Mucosa of stomach (tissue), 1 donor: ENCODE results near the gene NLGN1.

Experiments
- H3K27me3 ChIP-seq: one replicate; pipeline ENCODE4 v1.7.0; 2013; ENCODE audit warnings: mild to moderate bottlenecking, low read length; ENCODE audit not compliant: control insufficient read depth, insufficient read depth
- H3K36me3 ChIP-seq: one replicate; pipeline ENCODE4 v1.7.0; 2013; ENCODE audit warnings: low read length; ENCODE audit not compliant: control insufficient read depth, insufficient read depth
- H3K4me1 ChIP-seq: one replicate; pipeline ENCODE4 v1.7.0; 2013; ENCODE audit warnings: mild to moderate bottlenecking, low read length; ENCODE audit not compliant: control insufficient read depth, insufficient read depth
- H3K4me3 ChIP-seq: one replicate; pipeline ENCODE4 v1.7.0; 2013; ENCODE audit warnings: low read length
- H3K9ac ChIP-seq: one replicate; pipeline ENCODE4 v1.7.0; 2013; ENCODE audit warnings: mild to moderate bottlenecking, low read length, moderate library complexity
- H3K9me3 ChIP-seq: one replicate; pipeline ENCODE4 v1.7.0; 2013; ENCODE audit warnings: mild to moderate bottlenecking, low read length, moderate library complexity; ENCODE audit not compliant: control insufficient read depth
- donor health status: Pancreatic carcinoma.

The NLGN1 gene

DNA sequence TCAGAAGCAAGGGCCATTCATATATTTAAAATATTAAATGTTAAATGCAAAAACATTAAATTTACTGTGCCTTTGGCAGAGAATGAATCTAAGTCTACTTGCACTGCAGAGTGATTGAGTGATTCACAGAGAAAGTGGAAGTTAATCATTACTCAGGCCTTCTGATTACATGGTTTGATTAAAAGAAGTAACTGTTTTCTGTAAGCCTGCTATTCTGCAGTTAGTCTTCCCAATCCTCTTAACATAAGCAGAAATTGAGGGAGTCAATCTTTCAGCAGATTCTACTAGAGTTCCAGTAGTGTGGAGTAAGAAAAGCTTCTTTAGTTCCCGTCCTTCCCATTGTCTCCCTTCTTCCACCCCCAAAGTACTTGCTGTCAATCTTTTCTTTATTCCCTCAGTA, 1.5 kb downstream of the NLGN1 start:
- H3K9me3 ChIP-seq: no peaks in the 10 kb centered on the region
- H3K4me1 ChIP-seq: peaks cover 13% of the 10 kb centered on the region
- H3K36me3 ChIP-seq: no peaks in the 10 kb centered on the region
- H3K4me3 ChIP-seq: no peak overlapping the region
- H3K9ac ChIP-seq: no peak overlapping the region
- peaks cover 41% of the 10 kb centered on the region for H3K27me3 ChIP-seq

DNA sequence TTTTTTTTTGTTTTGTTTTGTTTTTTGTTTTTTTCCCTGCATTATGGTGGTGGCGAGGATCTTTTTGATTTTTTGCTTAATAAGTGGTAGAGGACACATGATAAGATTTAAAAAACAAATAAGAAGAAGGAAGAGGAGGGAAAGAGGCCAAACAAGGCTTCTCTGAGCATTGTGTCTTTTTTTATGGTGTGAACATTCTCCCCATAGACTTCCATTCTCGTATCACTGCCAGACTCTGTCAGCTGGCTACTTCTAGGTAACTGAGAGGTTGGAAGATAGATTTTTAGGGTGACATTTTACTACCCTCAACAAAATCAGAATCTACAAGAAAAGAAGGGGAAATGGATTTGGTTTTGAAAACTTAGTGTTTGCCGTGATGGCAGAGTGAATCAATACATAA, 3.8 kb downstream of the NLGN1 start:
- H3K9me3 ChIP-seq: no peaks in the 10 kb centered on the region
- H3K36me3 ChIP-seq: no peaks in the 10 kb centered on the region
- peaks cover 4% of the 10 kb centered on the region for H3K4me1 ChIP-seq
- no peak overlapping the region for H3K4me3 ChIP-seq
- no peak overlapping the region for H3K9ac ChIP-seq
- peaks cover 22% of the 10 kb centered on the region for H3K27me3 ChIP-seq

DNA sequence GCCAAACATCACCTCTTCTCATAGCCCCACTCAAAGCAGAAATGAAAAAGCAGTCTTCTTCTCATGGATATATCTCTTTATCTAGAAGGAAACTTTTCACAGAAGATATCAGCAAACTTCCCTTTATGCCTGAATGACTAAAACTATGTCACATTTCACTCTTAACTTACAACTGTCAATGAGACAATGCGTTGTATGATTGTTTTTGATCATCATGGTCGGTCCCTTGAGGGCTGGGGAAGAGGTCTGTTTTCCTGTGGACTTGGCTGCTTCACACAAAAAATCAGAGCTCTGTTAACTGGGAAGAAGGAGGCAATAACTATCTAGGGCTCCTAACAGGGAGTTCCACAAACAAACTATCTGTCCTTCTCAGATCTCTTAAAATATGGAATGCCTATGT, 5.1 kb downstream of the NLGN1 start:
- Histone ChIP-seq H3K36me3 (no peaks in the 10 kb centered on the region), H3K9me3 (no peaks in the 10 kb centered on the region), H3K4me3 (no peak overlapping the region), H3K27me3 (peaks cover 9% of the 10 kb centered on the region), H3K9ac (no peak overlapping the region), H3K4me1 (peaks cover 4% of the 10 kb centered on the region)

DNA sequence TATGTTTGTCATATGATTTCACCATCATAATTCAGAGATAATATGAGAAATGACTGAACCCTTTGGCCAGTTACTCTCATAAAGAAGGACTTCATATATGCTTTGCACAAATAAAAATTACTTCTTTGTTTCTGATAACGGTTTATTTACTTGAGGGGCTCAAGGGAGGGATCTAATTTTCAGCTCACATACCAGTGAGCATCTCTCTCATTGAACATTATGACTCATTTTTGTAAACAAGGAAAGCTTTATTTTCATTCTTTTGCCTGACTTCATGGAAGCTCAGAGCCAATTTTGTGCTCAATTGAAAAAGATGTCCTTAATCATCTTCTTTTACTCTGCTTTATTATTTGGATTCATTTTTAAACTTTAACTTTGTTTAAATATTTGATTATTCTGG, 5.8 kb downstream of the NLGN1 start:
- peaks cover 2% of the 10 kb centered on the region for H3K27me3 ChIP-seq
- H3K9me3 ChIP-seq: no peaks in the 10 kb centered on the region
- no peak overlapping the region for H3K4me3 ChIP-seq
- H3K4me1 ChIP-seq: no peaks in the 10 kb centered on the region
- H3K36me3 ChIP-seq: no peaks in the 10 kb centered on the region
- H3K9ac ChIP-seq: no peak overlapping the region

DNA sequence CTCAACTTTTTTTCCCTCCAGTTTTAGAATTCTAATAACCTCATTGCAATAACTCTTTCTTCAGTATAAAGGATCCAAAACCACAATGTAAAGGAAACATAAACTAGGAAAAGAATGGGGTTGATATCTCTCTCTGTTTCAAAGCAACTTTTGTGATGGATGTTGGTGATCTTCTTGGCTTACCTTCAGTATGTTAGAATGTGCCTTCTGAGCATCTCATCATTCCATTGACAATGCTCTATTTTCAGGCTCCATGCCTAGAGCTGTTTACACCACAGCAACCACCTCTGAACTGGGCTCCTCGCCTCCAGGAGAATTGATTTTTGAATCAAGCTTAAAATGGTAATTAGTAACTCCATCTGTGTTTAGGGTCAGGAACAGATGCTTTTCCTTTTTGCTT, 6.6 kb downstream of the NLGN1 start:
- Histone ChIP-seq H3K4me1 (no peaks in the 10 kb centered on the region), H3K27me3 (no peaks in the 10 kb centered on the region), H3K9me3 (no peaks in the 10 kb centered on the region), H3K4me3 (no peak overlapping the region), H3K36me3 (no peaks in the 10 kb centered on the region), H3K9ac (no peak overlapping the region)

DNA sequence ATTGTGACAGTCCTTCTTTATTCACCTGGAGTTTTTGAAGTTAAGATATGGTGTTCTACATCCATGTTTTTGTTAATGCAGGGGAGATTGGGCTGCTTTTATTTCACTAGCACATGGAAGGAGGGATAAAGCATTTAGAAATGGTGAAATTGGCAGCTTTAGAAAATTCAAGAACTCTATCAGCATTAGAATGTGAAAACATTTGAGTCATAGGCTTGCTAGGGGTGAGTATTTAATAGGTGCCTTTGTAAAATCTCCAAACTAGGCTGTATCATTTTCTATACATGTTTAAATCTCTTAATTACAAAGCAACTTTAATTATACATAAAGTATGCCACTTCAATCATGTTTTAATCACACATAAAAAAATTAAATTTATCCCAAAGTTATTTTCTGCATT, 12.9 kb downstream of the NLGN1 start:
- Histone ChIP-seq H3K9me3 (no peaks in the 10 kb centered on the region), H3K4me3 (no peak overlapping the region), H3K36me3 (no peaks in the 10 kb centered on the region), H3K27me3 (no peaks in the 10 kb centered on the region), H3K4me1 (no peaks in the 10 kb centered on the region), H3K9ac (no peak overlapping the region)

DNA sequence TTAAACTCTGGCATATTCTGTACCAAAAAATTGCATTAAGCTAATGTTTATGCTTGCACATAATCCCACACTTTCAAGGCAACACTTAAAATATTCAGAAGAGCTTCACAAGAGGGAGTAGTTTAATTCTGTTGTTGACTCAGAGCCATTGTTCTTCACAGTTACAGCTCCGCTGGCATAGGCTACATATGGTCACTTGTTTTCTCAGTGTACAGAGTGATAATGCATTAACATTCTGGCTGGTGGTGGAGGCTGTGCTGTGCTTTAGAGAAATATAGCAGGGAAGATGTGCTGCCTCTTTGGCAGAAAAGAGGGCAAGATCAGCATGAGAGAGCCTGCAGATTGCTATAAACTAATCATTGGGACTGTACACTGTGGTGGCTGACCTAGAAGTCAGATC, 13.3 kb downstream of the NLGN1 start:
- H3K4me1 ChIP-seq: no peaks in the 10 kb centered on the region
- H3K9me3 ChIP-seq: no peaks in the 10 kb centered on the region
- H3K4me3 ChIP-seq: no peak overlapping the region
- no peaks in the 10 kb centered on the region for H3K36me3 ChIP-seq
- no peaks in the 10 kb centered on the region for H3K27me3 ChIP-seq
- H3K9ac ChIP-seq: no peak overlapping the region

DNA sequence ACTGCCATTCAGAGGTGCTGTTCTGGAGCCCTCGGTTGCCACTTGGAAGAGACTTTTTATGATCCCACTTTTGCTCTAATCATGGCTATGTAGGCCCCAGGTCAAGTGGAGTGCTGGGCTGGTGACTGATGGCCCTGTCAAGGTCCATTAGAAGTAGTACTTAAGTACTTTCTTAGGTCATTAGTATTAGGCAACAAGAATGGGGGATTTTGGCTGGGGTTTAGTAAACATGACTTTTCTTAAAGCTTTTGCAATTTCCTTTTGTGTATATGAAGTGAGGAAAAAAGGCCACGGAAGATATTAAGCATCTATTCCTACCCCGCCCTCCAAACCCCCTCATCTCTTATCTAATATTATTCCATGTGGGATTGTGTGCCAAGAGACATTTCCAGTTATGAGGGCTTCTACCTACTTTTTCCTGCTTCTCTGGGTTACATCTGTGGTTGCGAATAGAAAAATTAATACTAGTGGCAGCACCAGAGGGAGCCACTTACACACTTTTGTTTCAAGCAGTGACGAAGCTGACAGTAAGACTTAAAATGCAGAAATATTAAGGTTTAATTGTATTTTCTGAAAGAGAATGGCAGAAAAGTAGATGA, 13.9 kb downstream of the NLGN1 start:
- H3K9me3 ChIP-seq: no peaks in the 10 kb centered on the region
- no peaks in the 10 kb centered on the region for H3K4me1 ChIP-seq
- no peaks in the 10 kb centered on the region for H3K36me3 ChIP-seq
- no peaks in the 10 kb centered on the region for H3K27me3 ChIP-seq
- no peak overlapping the region for H3K4me3 ChIP-seq
- no peak overlapping the region for H3K9ac ChIP-seq

DNA sequence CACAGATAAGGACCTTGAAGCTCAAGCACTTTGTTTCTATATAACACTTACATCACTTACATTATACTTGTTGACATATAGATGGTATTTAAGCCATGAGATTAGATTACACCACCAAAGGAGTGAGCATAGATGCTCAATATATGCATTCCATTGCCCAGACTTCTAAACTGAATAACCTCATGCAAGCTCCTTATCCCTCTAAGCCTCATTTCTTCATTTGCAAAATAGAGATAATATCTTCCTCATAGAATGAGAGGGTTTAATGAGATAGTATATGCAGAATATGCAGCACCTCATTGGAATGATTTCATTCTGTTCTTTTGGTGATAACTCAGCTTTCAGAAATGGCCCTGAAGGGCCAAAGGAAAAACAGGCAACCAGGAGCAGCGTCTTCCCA, 18.5 kb downstream of the NLGN1 start:
- Histone ChIP-seq H3K9me3 (no peaks in the 10 kb centered on the region), H3K4me3 (no peak overlapping the region), H3K36me3 (no peaks in the 10 kb centered on the region), H3K9ac (no peak overlapping the region), H3K4me1 (no peaks in the 10 kb centered on the region), H3K27me3 (no peaks in the 10 kb centered on the region)

DNA sequence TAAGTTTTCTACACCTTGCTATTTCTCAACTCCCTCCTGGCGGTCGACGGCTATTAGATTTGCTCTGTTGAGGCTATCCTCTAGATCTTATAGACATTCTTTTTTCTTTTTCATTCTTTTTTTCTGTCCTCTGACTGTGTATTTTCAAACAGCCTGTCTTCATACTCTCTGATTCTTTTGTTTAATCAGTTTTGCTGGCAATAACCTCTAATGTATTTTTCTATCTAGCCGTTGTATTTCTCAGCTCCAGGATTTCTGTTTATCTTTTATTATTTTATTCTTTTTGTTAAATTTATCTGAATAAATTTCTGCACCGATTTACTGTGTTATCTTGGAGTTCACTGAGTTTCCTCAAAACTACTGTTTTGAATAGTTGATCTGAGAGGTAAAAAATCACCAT, 31.5 kb downstream of the NLGN1 start:
- Histone ChIP-seq H3K4me1 (no peaks in the 10 kb centered on the region), H3K4me3 (no peak overlapping the region), H3K9ac (no peak overlapping the region), H3K9me3 (no peaks in the 10 kb centered on the region), H3K36me3 (no peaks in the 10 kb centered on the region), H3K27me3 (no peaks in the 10 kb centered on the region)

DNA sequence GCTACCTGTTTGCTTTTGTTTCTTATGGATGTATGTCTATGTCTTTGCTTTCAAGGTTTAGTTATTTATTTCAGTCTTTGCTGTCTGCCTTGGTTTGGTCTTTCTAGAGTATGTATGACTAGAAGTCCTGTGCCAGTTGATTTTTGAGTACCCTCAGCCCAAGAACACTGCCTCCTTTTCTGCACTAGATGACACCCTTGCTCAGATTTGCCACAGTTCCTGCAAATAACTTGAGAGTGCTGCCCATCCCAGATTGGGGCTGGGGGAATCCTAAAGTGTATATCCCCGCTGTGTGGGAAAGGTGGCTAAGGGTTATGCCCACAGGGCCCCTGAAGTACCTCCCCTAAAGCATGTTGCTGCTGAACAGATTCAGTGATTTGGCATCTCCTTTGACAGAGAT, 32.0 kb downstream of the NLGN1 start:
- no peaks in the 10 kb centered on the region for H3K4me1 ChIP-seq
- no peaks in the 10 kb centered on the region for H3K9me3 ChIP-seq
- no peaks in the 10 kb centered on the region for H3K36me3 ChIP-seq
- no peaks in the 10 kb centered on the region for H3K27me3 ChIP-seq
- no peak overlapping the region for H3K4me3 ChIP-seq
- no peak overlapping the region for H3K9ac ChIP-seq

DNA sequence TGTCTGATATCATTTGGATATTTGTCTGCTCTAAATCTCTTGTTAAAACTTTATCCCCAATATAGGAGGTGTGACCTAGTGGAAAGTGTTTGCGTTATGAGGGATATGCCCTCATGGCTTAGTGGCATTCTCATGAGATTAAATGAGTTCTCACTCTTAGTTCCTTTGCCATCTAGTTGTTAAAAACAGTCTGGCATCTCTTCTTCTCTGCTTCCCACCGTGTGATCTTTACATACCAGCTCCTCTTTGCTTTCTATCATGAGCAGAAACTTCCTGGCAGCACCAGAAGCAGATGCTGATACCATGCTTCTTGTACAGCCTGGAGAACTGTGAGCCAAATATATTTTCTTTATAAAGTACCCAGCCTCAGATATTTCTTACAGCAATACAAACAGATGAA, 33.0 kb downstream of the NLGN1 start:
- H3K36me3 ChIP-seq: no peaks in the 10 kb centered on the region
- H3K9ac ChIP-seq: no peak overlapping the region
- no peak overlapping the region for H3K4me3 ChIP-seq
- no peaks in the 10 kb centered on the region for H3K4me1 ChIP-seq
- H3K9me3 ChIP-seq: no peaks in the 10 kb centered on the region
- no peaks in the 10 kb centered on the region for H3K27me3 ChIP-seq

DNA sequence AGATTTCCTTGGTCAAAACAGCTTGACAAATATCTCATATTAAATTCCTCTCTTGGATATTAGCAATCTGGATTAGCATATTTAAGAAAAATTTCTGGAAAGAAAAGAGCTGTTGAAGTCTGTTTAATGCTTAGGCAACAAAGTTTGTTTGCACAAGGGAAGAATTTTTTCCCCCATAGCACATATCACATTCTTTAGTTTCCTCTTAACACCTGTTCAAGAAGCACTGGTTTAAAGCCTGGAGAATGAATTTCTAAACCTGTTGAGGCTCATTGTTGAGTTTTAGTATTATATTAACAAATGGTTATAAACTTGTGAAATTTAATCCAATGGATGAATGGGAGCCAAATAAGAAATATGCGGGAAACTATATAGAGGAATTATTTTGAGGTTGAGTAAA, 41.5 kb downstream of the NLGN1 start:
- Histone ChIP-seq H3K9ac (no peak overlapping the region), H3K9me3 (no peaks in the 10 kb centered on the region), H3K27me3 (no peaks in the 10 kb centered on the region), H3K4me3 (no peak overlapping the region), H3K36me3 (no peaks in the 10 kb centered on the region), H3K4me1 (no peaks in the 10 kb centered on the region)
